ENCODE results near the gene MS4A13. TPM values are rescaled to one million over a fixed set of nuclear protein-coding genes. Genes with fewer than 3 reads are reported as not detected.

Gene MS4A13
- total RNA-seq, 2 donors from 2014 or later = not detected

GRCh38 chr11:60589611-60590010 is 74.4 kb downstream of the MS4A13 start:
- H3K9me3 ChIP-seq = no peaks in the 10 kb centered on the region
- TF ChIP-seq CTCF (IDR thresholded peaks at IDR 0.05) = no peak
- no peak for ATAC-seq (ENCODE audit: insufficient number of reproducible peaks, low FRiP score, low read depth)

More at GRCh38 chr11:60589611-60590010, 74.4 kb downstream of the MS4A13 start:
- Histone ChIP-seq H3K27ac (no peak overlapping the region), H3K4me1 (ENCODE audit: control insufficient read depth in 1 of 2, low read depth in 2 of 2) (no peaks in the 10 kb centered on the region), H3K4me3 (no peak overlapping the region), H3K36me3 (no peaks in the 10 kb centered on the region), H3K27me3 (replicated peaks; ENCODE audit: insufficient read depth) (no peaks in the 10 kb centered on the region)
- no peak for DNase-seq (ENCODE audit: low spot score)

Other genes starting within 250 kb of the MS4A13 start
- gene MS4A4A, start 234.7 kb upstream of the MS4A13 start, total RNA-seq = 10 to 100 TPM; 44.9 to 63.7 TPM
- gene MS4A6E, start 188.1 kb upstream of the MS4A13 start, total RNA-seq = not detected
- gene MS4A7, start 136.9 kb upstream of the MS4A13 start, total RNA-seq = 10 to 100 TPM; 41.8 to 81.8 TPM
- 1 to 10 TPM; 1.5 to 6.3 TPM for gene MS4A14, start 118.9 kb upstream of the MS4A13 start, total RNA-seq
- not detected for gene MS4A5, start 85.8 kb upstream of the MS4A13 start, total RNA-seq
- under 1 TPM in 1 of 2 donors, not detected in 1; 0.35 TPM for gene MS4A1, start 59.5 kb upstream of the MS4A13 start, total RNA-seq
- gene MS4A12, start 22.6 kb upstream of the MS4A13 start, total RNA-seq = not detected
- gene MS4A8, start 184.2 kb downstream of the MS4A13 start, total RNA-seq = not detected
- gene MS4A18, start 209.3 kb downstream of the MS4A13 start, total RNA-seq = not detected
- not detected for gene MS4A15, start 241.5 kb downstream of the MS4A13 start, total RNA-seq